Stimulated activated CD8-positive, alpha-beta memory T cell treated with anti-CD3 and anti-CD28 coated beads, Interleukin-15, amount 100 ng/mL, for 24 hours (primary cell): ENCODE measurements around the gene PRSS27.
A peak's percentile ranks its signal among the peaks of the same experiment; 100 is the strongest.
"Not testable (repeated sequence)": the region's sequence is repeated elsewhere in the genome, so short reads cannot be mapped to it uniquely, and the experiment has no call there.

Experiments used
- DNase-seq: peaks from one replicate; pipeline ENCODE4 v3.0.0-alpha.2; 2020; ENCODE audit warnings: low read depth

PRSS27 gene

GRCh38 chr16:2692948-2693651, 26.9 kb downstream of the PRSS27 start:
- DNase-seq = no peak

GRCh38 chr16:2692251-2692947, 27.6 kb downstream of the PRSS27 start:
- no peak for DNase-seq

- DNase-seq = no peak
Measured at GRCh38 chr16:2691491-2692248, 28.4 kb downstream of the PRSS27 start.

GRCh38 chr16:2690852-2691251, 29.2 kb downstream of the PRSS27 start:
- no peak for DNase-seq

GRCh38 chr16:2689968-2690801, 29.8 kb downstream of the PRSS27 start:
- DNase-seq = no peak

- DNase-seq = not testable (repeated sequence)
Measured at GRCh38 chr16:2689422-2689821, 30.6 kb downstream of the PRSS27 start.

GRCh38 chr16:2687531-2688308, 32.3 kb downstream of the PRSS27 start:
- no peak for DNase-seq

- no peak for DNase-seq
Measured at GRCh38 chr16:2686912-2687507, 33.0 kb downstream of the PRSS27 start.

GRCh38 chr16:2686075-2686474, 33.9 kb downstream of the PRSS27 start:
- DNase-seq = not testable (repeated sequence)

GRCh38 chr16:2683041-2683440, 37.0 kb downstream of the PRSS27 start:
- not testable (repeated sequence) for DNase-seq

- peak; percentile 94 for DNase-seq
Measured at GRCh38 chr16:2682209-2683021, 37.6 kb downstream of the PRSS27 start, which contains the start of gene KCTD5. TSS of gene KCTD5 (plus strand) at chr16:2682523. CDS start at chr16:2682549, 26 bp downstream.

GRCh38 chr16:2680360-2680759, 39.7 kb downstream of the PRSS27 start:
- not testable (repeated sequence) for DNase-seq

- not testable (repeated sequence) for DNase-seq
Measured at GRCh38 chr16:2679902-2680301, 40.1 kb downstream of the PRSS27 start.

- DNase-seq = not testable (repeated sequence)
Measured at GRCh38 chr16:2678206-2678965, 41.6 kb downstream of the PRSS27 start.

- not testable (repeated sequence) for DNase-seq
Measured at GRCh38 chr16:2676937-2677336, 43.1 kb downstream of the PRSS27 start.

GRCh38 chr16:2675714-2676113, 44.3 kb downstream of the PRSS27 start:
- DNase-seq = no peak

GRCh38 chr16:2675021-2675420, 45.0 kb downstream of the PRSS27 start:
- DNase-seq = no peak

- peak; percentile 86 for DNase-seq
Measured at GRCh38 chr16:2673066-2673999, 46.7 kb downstream of the PRSS27 start.
